Brain microvascular endothelial cell (primary cell): ENCODE measurements around the gene ZNFX1.

ENCODE experiments used
- DNase-seq: peaks from one replicate; pipeline ENCODE4 v3.0.0-alpha.2; 2020
- H3K27ac ChIP-seq: fragments of 250-450 bp; sonication (Bioruptor Pico); 2 replicates; pipeline ENCODE4 v1.5.1; 2020; ENCODE audit warnings: mild to moderate bottlenecking, moderate library complexity
- H3K27me3 ChIP-seq: fragments of 250-450 bp; sonication (Bioruptor Pico); replicated peaks from 2 replicates; pipeline ENCODE4 v1.5.1; 2020; ENCODE audit warnings: mild to moderate bottlenecking
- H3K36me3 ChIP-seq: fragments of 250-450 bp; sonication (Bioruptor Pico); replicated peaks from 2 replicates; pipeline ENCODE4 v1.5.1; 2020; ENCODE audit warnings: mild to moderate bottlenecking
- H3K4me3 ChIP-seq: 2 replicates; pipeline ENCODE4 v1.5.1; 2011; ENCODE audit warnings: low read depth, mild to moderate bottlenecking, control low read depth, low read length, moderate library complexity
- CTCF ChIP-seq: IDR thresholded peaks from 2 replicates; pipeline ENCODE4 v1.5.1; 2011; ENCODE audit warnings: low read depth, mild to moderate bottlenecking, moderate library complexity, low read length, control low read depth, inconsistent platforms; ENCODE audit errors: missing control alignments
- in situ Hi-C: cut with HindIII; loops from 2 replicates; pipeline ENCODE4 v1.10.0; 2017; ENCODE audit warnings: low sequenced_read_pairs, low pct_ligation_motif_present

ZNFX1 gene

GRCh38 chr20:49285233-49285668, 7.4 kb upstream of the ZNFX1 start:
- H3K27ac ChIP-seq: no peak overlapping the region
- no peak for TF ChIP-seq CTCF
- peaks cover 98% of the 10 kb centered on the region for H3K36me3 ChIP-seq
- peak overlapping the region; percentile 3 for H3K4me3 ChIP-seq
- DNase-seq: no peak
- no peaks in the 10 kb centered on the region for H3K27me3 ChIP-seq
- in situ Hi-C loops: no loop called here

DNA sequence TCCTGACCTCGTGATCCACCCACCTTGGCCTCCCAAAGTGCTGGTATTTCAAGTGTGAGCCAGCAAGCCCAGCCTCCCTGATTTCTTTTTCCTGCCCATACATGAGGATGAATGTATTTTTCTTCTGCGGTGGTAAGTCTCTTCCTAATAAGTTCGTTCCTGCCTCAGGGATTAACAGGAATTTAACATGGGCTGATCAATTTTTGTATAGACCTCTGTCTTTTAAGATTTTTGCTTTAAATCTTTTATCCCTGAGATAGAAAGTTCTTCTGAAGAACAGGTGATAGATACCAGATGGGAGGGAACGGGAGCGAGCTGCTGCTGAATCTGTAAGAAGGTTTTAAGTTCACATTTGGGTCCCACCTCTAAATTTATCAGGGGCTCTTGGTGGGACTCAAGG, 7.0 kb upstream of the ZNFX1 start:
- Histone ChIP-seq H3K27me3 (no peaks in the 10 kb centered on the region), H3K4me3 (peak overlapping the region; percentile 3), H3K36me3 (peaks cover 98% of the 10 kb centered on the region), H3K27ac (no peak overlapping the region)
- no peak for TF ChIP-seq CTCF
- in situ Hi-C loops: no loop called here
- no peak for DNase-seq

DNA sequence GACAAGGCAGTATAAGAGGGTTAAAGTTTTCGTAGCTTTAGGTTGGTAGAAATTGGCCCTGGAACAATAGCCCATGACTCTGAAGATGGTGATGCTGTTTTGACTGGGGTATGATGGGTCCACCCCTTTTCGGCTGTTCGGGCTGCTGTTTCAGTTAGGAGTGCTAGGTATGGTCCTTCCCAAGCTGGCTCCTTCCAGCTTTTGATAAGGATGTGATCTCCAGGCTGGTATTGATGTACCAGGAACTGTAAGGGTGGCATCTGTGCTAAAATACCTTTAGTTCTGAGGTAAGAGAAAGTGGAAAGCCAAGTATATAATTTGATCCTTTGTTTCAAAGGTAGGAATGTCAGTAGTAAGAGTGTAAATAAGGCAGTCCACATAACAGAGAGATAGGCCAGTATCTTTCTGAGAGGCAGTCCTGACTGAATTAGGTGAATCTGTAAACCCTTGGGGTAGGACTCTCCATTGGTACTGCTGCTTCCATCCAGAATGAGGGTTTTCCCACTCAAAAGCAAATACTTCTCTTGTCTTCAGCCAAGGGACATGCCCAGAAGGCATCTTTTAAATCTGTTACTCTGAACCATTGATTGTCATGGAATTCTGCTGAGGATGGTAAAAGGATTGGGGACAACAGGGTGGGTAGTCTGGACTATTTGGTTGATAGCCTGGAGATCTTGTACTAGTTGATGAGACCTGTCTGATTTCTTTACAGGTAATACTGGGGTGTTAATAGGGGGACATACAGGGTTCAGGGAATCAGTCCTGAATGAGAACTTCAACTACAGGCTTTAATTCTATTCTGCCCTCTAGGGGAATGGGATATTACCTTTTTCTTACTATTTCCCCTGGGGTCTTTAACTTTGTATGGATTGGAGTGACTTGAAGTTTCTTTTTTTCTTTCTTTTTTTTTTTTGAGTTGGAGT, 6.1 kb upstream of the ZNFX1 start:
- no peak for DNase-seq
- in situ Hi-C loops: no loop called here
- no peak for TF ChIP-seq CTCF
- Histone ChIP-seq H3K27me3 (no peaks in the 10 kb centered on the region), H3K36me3 (peaks cover 98% of the 10 kb centered on the region), H3K27ac (no peak overlapping the region), H3K4me3 (peak overlapping the region; percentile 99)

- TF ChIP-seq CTCF: no peak
- in situ Hi-C loops: no loop called here
- H3K27ac ChIP-seq: no peak overlapping the region
- DNase-seq: no peak
- H3K4me3 ChIP-seq: peak overlapping the region; percentile 99
- no peaks in the 10 kb centered on the region for H3K27me3 ChIP-seq
- H3K36me3 ChIP-seq: peaks cover 96% of the 10 kb centered on the region
Measured at GRCh38 chr20:49283176-49283702, 5.4 kb upstream of the ZNFX1 start.

GRCh38 chr20:49282584-49283171, 4.8 kb upstream of the ZNFX1 start:
- Histone ChIP-seq H3K27me3 (no peaks in the 10 kb centered on the region), H3K4me3 (peak overlapping the region; percentile 99), H3K36me3 (peaks cover 92% of the 10 kb centered on the region), H3K27ac (no peak overlapping the region)
- in situ Hi-C loops: no loop called here
- no peak for TF ChIP-seq CTCF
- DNase-seq: no peak
